K562 (cell line): Measurements from ENCODE around the gene PHC3. TPM values are rescaled to one million over a fixed set of nuclear protein-coding genes. Genes with fewer than 3 reads are reported as not detected.

Source experiments
- ATAC-seq: fragments of 200-7000 bp; cut with Tn5 transposase; 3 replicates; pipeline ENCODE4 v1.9.1; 2020; ENCODE audit warnings: moderate library complexity
- BruUV-seq: library from RNA; stranded (reverse); fragments of 400-500 nt; replicated peaks from 2 replicates; lab custom pipeline; 2021; lab: Mats Ljungman, UMichigan
- CTCF ChIA-PET: fragments of 300-600 bp; formaldehyde crosslinking; extraction: SDS; loops from one replicate; lab custom pipeline; 2021; ENCODE audit warnings: low intra/inter-chr PET ratio; lab: Yijun Ruan, JAX
- POLR2A ChIA-PET: fragments of 300-600, 350-650 bp; sonication (Branson Sonifier 250); formaldehyde crosslinking; extraction: SDS; loops from one replicate; lab custom pipeline; 2021; ENCODE audit warnings: antibody characterized with exemption, inconsistent platforms; lab: Yijun Ruan, JAX
- DNase-seq, 4 experiments: peaks; one replicate each; pipeline versions ENCODE4 v3.0.0 to v3.0.0-alpha.2; 2011 to 2018; ENCODE audit warnings: low spot score in 3 of 4, mixed read lengths in 3 of 4; ENCODE audit errors: extremely low read depth in 1 of 4
- FAIRE-seq: peaks from 2 replicates; lab custom pipeline; 2011; peaks lifted over from hg19 to GRCh38; lab: Jason Lieb, UNC
- H2AFZ ChIP-seq: 2 replicates; pipeline ENCODE4 v1.6.0; 2011; ENCODE audit warnings: low read depth, low read length, control low read depth, inconsistent platforms
- H3K27ac ChIP-seq: fragments of 200-600 bp; 3 replicates; pipeline ENCODE4 v1.8.0; 2011; ENCODE audit warnings: low read depth, mild to moderate bottlenecking, control low read depth, inconsistent platforms, low read length, moderate library complexity, mixed read lengths; ENCODE audit errors: extremely low read depth
- H3K27me3 ChIP-seq, 2 experiments: fragments of 300-600 bp in 1 of 2; 2 replicates in 1 of 2; 3 replicates in 1 of 2; pipeline versions ENCODE4 v1.6.0 to v1.8.0; 2011; ENCODE audit warnings: inconsistent platforms in 2 of 2, low read length in 2 of 2, mild to moderate bottlenecking in 1 of 2, mixed read lengths in 1 of 2, moderate library complexity in 1 of 2; ENCODE audit not compliant: control insufficient read depth in 2 of 2, insufficient read depth in 2 of 2
- H3K36me3 ChIP-seq: fragments of 300-600 bp; 3 replicates; pipeline ENCODE4 v1.8.0; 2011; ENCODE audit warnings: mild to moderate bottlenecking, low read length, inconsistent platforms; ENCODE audit not compliant: control insufficient read depth, insufficient read depth
- H3K4me1 ChIP-seq, 2 experiments: fragments of 200-600 bp in 1 of 2; replicated peaks in 1 of 2; 2 replicates in 1 of 2; 3 replicates in 1 of 2; pipeline versions ENCODE4 v1.5.1 to v1.8.0; 2011; ENCODE audit warnings: inconsistent platforms in 2 of 2, low read length in 2 of 2, mild to moderate bottlenecking in 1 of 2, mixed read lengths in 1 of 2, moderate library complexity in 1 of 2; ENCODE audit not compliant: control insufficient read depth in 2 of 2, insufficient read depth in 2 of 2
- H3K4me2 ChIP-seq: 2 replicates; pipeline ENCODE4 v1.6.1; 2011; ENCODE audit warnings: low read length, control low read depth, inconsistent platforms, mixed read lengths; ENCODE audit not compliant: insufficient read depth
- H3K4me3 ChIP-seq: fragments of 200-600 bp; sonication (generic), shearing (Covaris generic); 2 replicates; pipeline ENCODE4 v1.5.1; 2016; ENCODE audit warnings: control low read depth, inconsistent platforms
- H3K79me2 ChIP-seq: fragments of 200-600 bp; 3 replicates; pipeline ENCODE4 v1.8.0; 2011; ENCODE audit warnings: low read length, inconsistent platforms; ENCODE audit not compliant: control insufficient read depth, insufficient read depth
- H3K9ac ChIP-seq, 2 experiments: 2 replicates each; pipeline versions ENCODE4 v1.6.0 to v1.6.1; 2011; ENCODE audit warnings: low read depth in 2 of 2, low read length in 2 of 2, control low read depth in 1 of 2, inconsistent platforms in 1 of 2, mild to moderate bottlenecking in 1 of 2, mixed read lengths in 1 of 2; ENCODE audit not compliant: insufficient read depth in 1 of 2
- H3K9me1 ChIP-seq: one replicate; pipeline ENCODE4 v1.6.0; 2011; ENCODE audit warnings: inconsistent platforms, mild to moderate bottlenecking, low read length, moderate library complexity; ENCODE audit not compliant: control insufficient read depth, insufficient read depth
- H3K9me3 ChIP-seq: replicated peaks from 2 replicates; pipeline ENCODE4 v1.5.1; 2011; ENCODE audit warnings: low read depth, low read length, inconsistent platforms; ENCODE audit not compliant: control insufficient read depth, insufficient read depth
- H4K20me1 ChIP-seq: replicated peaks from 2 replicates; pipeline ENCODE4 v1.6.1; 2011; ENCODE audit warnings: low read length, inconsistent platforms, mixed read lengths; ENCODE audit not compliant: control insufficient read depth, insufficient read depth
- HDAC6 ChIP-seq: IDR thresholded peaks from 2 replicates; pipeline ENCODE4 v1.6.1; 2012; ENCODE audit warnings: low read depth, mild to moderate bottlenecking, control low read depth, inconsistent platforms, low read length, moderate library complexity
- HDAC8 ChIP-seq: fragments of 450-650 bp; IDR thresholded peaks from 2 replicates; pipeline ENCODE4 v1.6.1; 2016; ENCODE audit warnings: mild to moderate bottlenecking, missing genetic modification characterization, moderate library complexity, missing compliant biosample characterization
- HIVEP1 ChIP-seq: fragments of 250-450 bp; sonication (Bioruptor Pico); IDR thresholded peaks from 2 replicates; pipeline ENCODE4 v1.4.0; 2020; ENCODE audit warnings: mild to moderate bottlenecking
- MEIS2 ChIP-seq: fragments of 450-650 bp; IDR thresholded peaks from 2 replicates; pipeline ENCODE4 v1.6.1; 2014; ENCODE audit warnings: mild to moderate bottlenecking; ENCODE audit not compliant: partially characterized antibody
- POLR2H ChIP-seq: IDR thresholded peaks from 2 replicates; pipeline ENCODE4 v1.6.1; 2016; ENCODE audit warnings: missing genetic modification characterization, low read depth, mild to moderate bottlenecking, control low read depth, missing compliant biosample characterization, moderate library complexity
- TEAD4 ChIP-seq, 2 experiments: sonication (generic) in 1 of 2; formaldehyde crosslinking in 1 of 2; IDR thresholded peaks; 2 replicates each; pipeline versions ENCODE4 v1.6.1 to v1.8.0; 2012 to 2022; ENCODE audit warnings: borderline replicate concordance in 1 of 2, inconsistent platforms in 1 of 2, low read length in 1 of 2, mild to moderate bottlenecking in 1 of 2, missing genetic modification reagents in 1 of 2
- XRCC4 ChIP-seq: IDR thresholded peaks from one replicate; pipeline ENCODE4 v1.6.1; 2011; ENCODE audit not compliant: insufficient read depth, insufficient read length; ENCODE audit errors: extremely low read depth
- ZNF24 ChIP-seq: fragments of 450-650 bp; IDR thresholded peaks from 2 replicates; pipeline ENCODE4 v1.6.1; 2016
- ZNF408 ChIP-seq: fragments of 250-450 bp; sonication (Bioruptor Pico); IDR thresholded peaks from 2 replicates; pipeline ENCODE4 v1.4.0; 2020; ENCODE audit warnings: low read depth, mild to moderate bottlenecking, moderate library complexity
- ZNF780A ChIP-seq: fragments of 250-450 bp; sonication (Bioruptor Pico); IDR thresholded peaks from 2 replicates; pipeline ENCODE4 v1.5.0; 2021; ENCODE audit warnings: mild to moderate bottlenecking
- WGBS: fragments of 100-300 bp; shearing (Covaris generic); methylation state at CpG from one replicate; pipeline ENCODE4 v1.1.6; 2016; ENCODE audit warnings: low coverage, mixed read lengths; ENCODE audit not compliant: insufficient coverage; ENCODE audit errors: missing lambda C conversion rate; 5-methylcytosine and 5-hydroxymethylcytosine counted together
- in situ Hi-C: fragments of 300-500 bp; cut with MboI; formaldehyde crosslinking; loops from 4 replicates; pipeline ENCODE4 v1.15.0; 2018; ENCODE audit warnings: inconsistent platforms, mixed read lengths
- intact Hi-C: fragments of 100-400 bp; cut with micrococcal nuclease; formaldehyde crosslinking; loops from 2 replicates; pipeline ENCODE4 v1.14.2; 2022
- polyA plus RNA-seq, 8 experiments: library from polyadenylated mRNA; depleted of rRNA in 4 of 8; stranded (reverse) in 5 of 8; unstranded in 3 of 8; fragments of >200 nt; fragmentation: Nextera tagmentation in 2 of 8; fragmentation: Illumina TruSeq in 1 of 8; extraction: Ambion mirVana in 2 of 8; extraction: Trizol in 1 of 8; gene quantifications; 2 replicates each; pipeline versions ENCODE4 v1.2.1 to v1.2.3, GENCODE V29; 2011 to 2014; ENCODE audit warnings: inconsistent platforms in 1 of 8, missing spikeins in 1 of 8
- total RNA-seq, 7 experiments: library from RNA; depleted of rRNA in 6 of 7; stranded (reverse); fragments of >200 nt in 6 of 7; fragmentation: Illumina TruSeq in 2 of 7; extraction: Trizol in 2 of 7; gene quantifications; 2 replicates each; pipeline versions ENCODE4 v1.2.1 to v1.2.3, GENCODE V29; 2011 to 2021; ENCODE audit warnings: low replicate concordance in 1 of 7
- TF ChIP-seq, protein P1 (sequence below), 2 experiments: fragments of 200-800 bp in 1 of 2; sonication (Bioruptor generic) in 1 of 2; sonication (generic) in 1 of 2; formaldehyde crosslinking in 1 of 2; IDR thresholded peaks in 1 of 2; conservative IDR thresholded peaks in 1 of 2; 2 replicates each; pipeline versions ENCODE4 v1.5.0 to v1.6.1; 2016 to 2020; ENCODE audit warnings: missing compliant biosample characterization in 1 of 2, missing genetic modification characterization in 1 of 2, missing genetic modification reagents in 1 of 2
- TF ChIP-seq, protein P2 (sequence below), 2 experiments: fragments of 450-650 bp in 1 of 2; sonication (generic) in 1 of 2; formaldehyde crosslinking in 1 of 2; IDR thresholded peaks in 1 of 2; conservative IDR thresholded peaks in 1 of 2; 2 replicates each; pipeline versions ENCODE4 v1.6.1 to v1.8.1; 2016 to 2023; ENCODE audit warnings: mild to moderate bottlenecking in 2 of 2, moderate library complexity in 2 of 2, inconsistent platforms in 1 of 2, missing genetic modification reagents in 1 of 2
- TF ChIP-seq, protein P3 (sequence below), 3 experiments: fragments of 200-800 bp in 1 of 3; sonication (Bioruptor generic) in 1 of 3; sonication (generic) in 1 of 3; formaldehyde crosslinking in 1 of 3; IDR thresholded peaks; 2 replicates each; pipeline versions ENCODE4 v1.6.1 to v1.8.0; 2016 to 2022; ENCODE audit warnings: mild to moderate bottlenecking in 2 of 3, missing compliant biosample characterization in 2 of 3, missing genetic modification characterization in 2 of 3, missing genetic modification reagents in 1 of 3

The PHC3 gene
- total and polyA plus RNA-seq, 9 of the 15 experiments (the other 6 are each of a cell fraction or from before 2014, with no cell fraction given) = 3.1 to 21.6 (median 10.5) TPM

DNA sequence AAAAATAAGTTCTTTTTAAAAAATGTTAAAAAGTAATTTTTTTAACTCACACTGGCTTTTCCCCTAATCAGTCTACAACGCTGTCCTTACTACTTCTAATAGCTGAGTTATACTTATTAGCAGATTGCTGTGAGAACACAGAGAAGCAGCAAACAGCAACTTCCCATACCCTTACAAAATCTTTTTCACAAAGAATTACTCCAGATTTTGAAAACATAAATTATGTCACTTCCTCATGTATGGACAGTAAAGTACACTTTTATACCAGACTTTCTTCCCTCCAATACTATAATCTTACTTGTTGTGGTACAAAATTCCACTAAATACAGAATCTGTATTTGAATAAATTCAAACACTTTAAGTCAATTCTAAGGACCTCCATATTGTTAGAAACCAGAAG is 2.1 kb downstream of the PHC3 start:
- Histone ChIP-seq H4K20me1 (no peaks in the 10 kb centered on the region), H3K27me3 (no peaks in the 10 kb centered on the region), H3K36me3 (peaks cover 36% of the 10 kb centered on the region), H3K9ac (0 out of 4 replicates have a peak overlapping the region, but pooled peaks of 1 of the 2 experiments have one; percentile 17), H3K79me2 (peaks cover 46% of the 10 kb centered on the region), H3K9me3 (no peaks in the 10 kb centered on the region; the same call in 1 of the 2 replicates), H3K4me1 (peaks cover 4 to 15% of the 10 kb centered on the region in 2 experiments; a peak in 3 of 5 replicates), H3K27ac (no peak overlapping the region; the same call in 2 of the 3 replicates), H2AFZ (no peak overlapping the region), H3K4me3 (peak overlapping the region; percentile 77; the same call in 1 of the 2 replicates), H3K9me1 (no peaks in the 10 kb centered on the region), H3K4me2 (peak overlapping the region; percentile 89; the same call in 1 of the 2 replicates)
- in situ Hi-C loops (no loop called here), intact Hi-C loops (no loop called here)
- POLR2A ChIA-PET = interaction anchor here (1.2 kb wide), 1 partner anchor 10 kb away, joined by 3 read pairs; no protein-coding TSS in a partner anchor
- 40% methylated on average over 1 of the region's 1 CpG for WGBS
- no peak for FAIRE-seq
- ATAC-seq = no peak
- no peak for DNase-seq
- CTCF ChIA-PET = no interaction called here
- no TSS peak for BruUV-seq
- TF ChIP-seq XRCC4 (no peak), TEAD4 (IDR thresholded peaks at IDR 0.05; ENCODE audit: low read length) (no peak), TEAD4 (CRISPR knock-in tag; IDR thresholded peaks at IDR 0.05; ENCODE audit: borderline replicate concordance) (no peak), ZNF24 (no peak), ZNF780A (no peak), MEIS2 (peak; percentile 54), ZNF408 (CRISPR knock-in tag) (no peak), POLR2H (tag) (no peak), HDAC6 (no peak), HDAC8 (tag) (no peak), HIVEP1 (CRISPR knock-in tag) (no peak)
- TF ChIP-seq, protein P1, sequence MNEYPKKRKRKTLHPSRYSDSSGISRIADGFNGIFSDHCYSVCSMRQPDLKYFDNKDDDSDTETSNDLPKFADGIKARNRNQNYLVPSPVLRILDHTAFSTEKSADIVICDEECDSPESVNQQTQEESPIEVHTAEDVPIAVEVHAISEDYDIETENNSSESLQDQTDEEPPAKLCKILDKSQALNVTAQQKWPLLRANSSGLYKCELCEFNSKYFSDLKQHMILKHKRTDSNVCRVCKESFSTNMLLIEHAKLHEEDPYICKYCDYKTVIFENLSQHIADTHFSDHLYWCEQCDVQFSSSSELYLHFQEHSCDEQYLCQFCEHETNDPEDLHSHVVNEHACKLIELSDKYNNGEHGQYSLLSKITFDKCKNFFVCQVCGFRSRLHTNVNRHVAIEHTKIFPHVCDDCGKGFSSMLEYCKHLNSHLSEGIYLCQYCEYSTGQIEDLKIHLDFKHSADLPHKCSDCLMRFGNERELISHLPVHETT (CRISPR knock-in tag; conservative IDR thresholded peaks at IDR 0.05 in 1 of 2, IDR thresholded peaks at IDR 0.05 in 1 of 2) = no peak
- TF ChIP-seq, protein P2, sequence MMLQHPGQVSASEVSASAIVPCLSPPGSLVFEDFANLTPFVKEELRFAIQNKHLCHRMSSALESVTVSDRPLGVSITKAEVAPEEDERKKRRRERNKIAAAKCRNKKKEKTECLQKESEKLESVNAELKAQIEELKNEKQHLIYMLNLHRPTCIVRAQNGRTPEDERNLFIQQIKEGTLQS (IDR thresholded peaks at IDR 0.05) = no peak
- TF ChIP-seq, protein P2 (CRISPR knock-in tag; conservative IDR thresholded peaks at IDR 0.05) = no peak
- TF ChIP-seq, protein P3, sequence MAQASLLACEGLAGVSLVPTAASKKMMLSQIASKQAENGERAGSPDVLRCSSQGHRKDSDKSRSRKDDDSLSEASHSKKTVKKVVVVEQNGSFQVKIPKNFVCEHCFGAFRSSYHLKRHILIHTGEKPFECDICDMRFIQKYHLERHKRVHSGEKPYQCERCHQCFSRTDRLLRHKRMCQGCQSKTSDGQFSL (CRISPR knock-in tag; IDR thresholded peaks at IDR 0.05) = no peak
- TF ChIP-seq, protein P3 (tag; IDR thresholded peaks at IDR 0.05) = no peak
